Measurements from ENCODE around the gene ORM2.

Gene ORM2

GRCh38 chr9:114370251-114370967, 40.7 kb downstream of the ORM2 start:
- no peak for DNase-seq (ENCODE audit: extremely low read depth, low read depth)

GRCh38 chr9:114370968-114371320, 41.3 kb downstream of the ORM2 start:
- no peak for TF ChIP-seq CTCF (IDR thresholded peaks at IDR 0.05; ENCODE audit: low read depth, low read length)
- DNase-seq (ENCODE audit: extremely low read depth, low read depth), result no peak

More at GRCh38 chr9:114370251-114370967, 40.7 kb downstream of the ORM2 start:
- TF ChIP-seq CTCF (IDR thresholded peaks at IDR 0.05; ENCODE audit: low read depth, low read length), result no peak

- DNase-seq (ENCODE audit: extremely low read depth, low read depth), result no peak
- no peak for TF ChIP-seq CTCF (IDR thresholded peaks at IDR 0.05; ENCODE audit: low read depth, low read length)
These were observed 41.8 kb downstream of the ORM2 start for GRCh38 chr9:114371343-114371944.

- no peak for TF ChIP-seq CTCF (IDR thresholded peaks at IDR 0.05; ENCODE audit: low read depth, low read length)
- no peak for DNase-seq (ENCODE audit: extremely low read depth, low read depth)
These were observed 42.6 kb downstream of the ORM2 start for GRCh38 chr9:114371973-114372917.

- DNase-seq (ENCODE audit: extremely low read depth, low read depth), result no peak
- TF ChIP-seq CTCF (IDR thresholded peaks at IDR 0.05; ENCODE audit: low read depth, low read length), result no peak
These were observed 43.3 kb downstream of the ORM2 start for GRCh38 chr9:114372921-114373448.

GRCh38 chr9:114373960-114374730, 44.5 kb downstream of the ORM2 start:
- TF ChIP-seq CTCF (IDR thresholded peaks at IDR 0.05; ENCODE audit: low read depth, low read length), result no peak
- DNase-seq (ENCODE audit: extremely low read depth, low read depth), result no peak
